Common myeloid progenitor, CD34-positive (primary cell): ENCODE measurements around the gene ATG4C.

ENCODE experiments used
- CTCF ChIA-PET: fragments of 350-600 bp; sonication (Branson Sonifier 250); formaldehyde crosslinking; loops from one replicate; lab custom pipeline; 2021; ENCODE audit warnings: antibody characterized with exemption; lab: Charles Lee
- POLR2A ChIA-PET: fragments of 350-600 bp; sonication (Branson Sonifier 250); formaldehyde crosslinking; loops from one replicate; lab custom pipeline; 2021; ENCODE audit warnings: antibody characterized with exemption; lab: Charles Lee
- DNase-seq, 3 donors: peaks; one replicate each; pipeline versions ENCODE4 v3.0.0 to v3.0.0-alpha.2; 2013
- H3K27ac ChIP-seq, 2 experiments: 1 replicate in 1 of 2; 2 replicates in 1 of 2; pipeline ENCODE4 v1.7.0; 2013; ENCODE audit warnings: inconsistent platforms in 2 of 2, low read length in 2 of 2, mild to moderate bottlenecking in 2 of 2, low read depth in 1 of 2, moderate library complexity in 1 of 2; ENCODE audit not compliant: severe bottlenecking in 2 of 2, insufficient read depth in 1 of 2, poor library complexity in 1 of 2
- H3K27me3 ChIP-seq, 5 experiments: replicated peaks in 2 of 5; 1 replicate in 3 of 5; 2 replicates in 2 of 5; pipeline versions ENCODE4 v1.6.1 to v1.7.0; 2013; ENCODE audit warnings: low read length in 4 of 5, mild to moderate bottlenecking in 2 of 5, moderate library complexity in 2 of 5, inconsistent platforms in 1 of 5; ENCODE audit not compliant: insufficient read depth in 5 of 5, control insufficient read depth in 4 of 5
- H3K36me3 ChIP-seq, 4 experiments: 1 replicate in 2 of 4; 2 replicates in 2 of 4; pipeline versions ENCODE4 v1.6.1 to v1.7.0; 2013; ENCODE audit warnings: low read length in 3 of 4, control low read depth in 1 of 4, mild to moderate bottlenecking in 1 of 4; ENCODE audit not compliant: control insufficient read depth in 4 of 4, insufficient read depth in 4 of 4
- H3K4me1 ChIP-seq, 4 experiments: 1 replicate in 3 of 4; 2 replicates in 1 of 4; pipeline versions ENCODE4 v1.6.1 to v1.7.1; 2013; ENCODE audit warnings: low read length in 3 of 4, mild to moderate bottlenecking in 3 of 4, control low read depth in 1 of 4, inconsistent platforms in 1 of 4, moderate library complexity in 1 of 4; ENCODE audit not compliant: control insufficient read depth in 4 of 4, insufficient read depth in 4 of 4; ENCODE audit errors: control extremely low read depth in 1 of 4
- H3K4me3 ChIP-seq, 7 experiments: 1 replicate in 4 of 7; 2 replicates in 3 of 7; pipeline versions ENCODE4 v1.5.1 to v1.7.0; 2013; ENCODE audit warnings: mild to moderate bottlenecking in 7 of 7, low read length in 6 of 7, moderate library complexity in 6 of 7, inconsistent platforms in 2 of 7, low read depth in 2 of 7, control low read depth in 1 of 7; ENCODE audit not compliant: insufficient read depth in 4 of 7, control insufficient read depth in 1 of 7; ENCODE audit errors: extremely low read depth in 1 of 7
- H3K9me3 ChIP-seq, 5 experiments: 1 replicate in 4 of 5; 2 replicates in 1 of 5; pipeline versions ENCODE4 v1.6.1 to v1.7.1; 2013; ENCODE audit warnings: low read length in 4 of 5, mild to moderate bottlenecking in 2 of 5, inconsistent platforms in 1 of 5, low read depth in 1 of 5, moderate library complexity in 1 of 5; ENCODE audit not compliant: control insufficient read depth in 4 of 5, insufficient read depth in 2 of 5; ENCODE audit errors: control extremely low read depth in 1 of 5
- WGBS: methylation state at CpG from one replicate; pipeline ENCODE4 v1.1.5; 2013; ENCODE audit not compliant: insufficient coverage; 5-methylcytosine and 5-hydroxymethylcytosine counted together

ATG4C gene

DNA sequence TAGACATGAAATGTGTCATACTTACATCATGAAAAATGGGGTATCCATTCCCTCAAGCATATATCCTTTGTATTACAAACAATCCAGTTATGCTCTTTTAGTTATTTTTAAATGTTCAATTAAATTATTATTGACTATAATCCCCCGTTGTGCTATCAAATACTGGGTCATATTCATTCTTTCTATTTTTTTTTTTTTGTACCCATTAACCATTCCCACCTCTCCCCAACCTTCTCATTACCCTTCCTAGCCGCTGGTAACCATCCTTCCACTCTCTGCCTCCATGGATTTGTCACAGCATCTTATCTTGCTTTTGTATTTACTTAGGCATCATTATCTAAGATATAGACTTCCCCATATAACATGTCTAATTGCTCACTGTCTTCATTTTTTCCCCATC, 15.8 kb downstream of the ATG4C start:
- 100% methylated on average over 1 of the region's 2 CpGs for WGBS
- peaks cover 20 to 48% (median 28%) of the 10 kb centered on the region in 4 experiments for H3K4me1 ChIP-seq
- H3K27ac ChIP-seq: no peak overlapping the region

DNA sequence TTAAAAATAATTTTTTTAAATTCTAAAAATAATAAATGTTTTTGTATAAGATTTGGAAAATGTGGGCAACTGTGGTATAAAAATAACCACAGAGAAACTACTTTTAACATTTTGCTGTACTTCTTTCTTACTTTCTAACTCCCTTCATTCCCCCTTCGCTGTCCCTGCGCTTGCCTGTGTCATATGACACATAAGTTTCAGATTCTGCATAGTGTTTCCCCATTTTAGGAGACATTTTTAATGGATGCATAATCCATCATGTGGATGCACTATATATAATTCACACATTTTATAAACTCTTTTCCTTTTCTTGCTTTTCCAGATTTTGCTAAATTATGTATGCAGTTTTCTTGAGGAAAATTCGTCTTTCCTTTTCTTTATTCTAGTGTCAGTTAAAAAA, 16.3 kb downstream of the ATG4C start:
- Histone ChIP-seq H3K9me3 (no peaks in the 10 kb centered on the region), H3K27ac (peak overlapping the region; percentile 7 to 54), H3K4me3 (peak overlapping the region in 4 of 7 experiments; percentile 2 to 48 (median 15)), H3K27me3 (no peaks in the 10 kb centered on the region), H3K4me1 (peaks cover 19 to 42% (median 27%) of the 10 kb centered on the region in 4 experiments), H3K36me3 (no peaks in the 10 kb centered on the region)
- POLR2A ChIA-PET: interaction anchor here (1.0 kb wide), 1 partner anchor 40 kb away, joined by 3 read pairs; no protein-coding TSS in a partner anchor
- CTCF ChIA-PET: interaction anchor here (0.8 to 0.9 kb wide), 2 partner anchors 12 to 43 kb away, joined by 3 read pairs; no protein-coding TSS in a partner anchor
- 59% methylated on average over 2 of the region's 3 CpGs for WGBS
- peak in 2 of 3 donors; percentile 45 to 58 for DNase-seq

More for the DNA sequence above, 15.8 kb downstream of the ATG4C start:
- POLR2A ChIA-PET: no interaction called here
- no peak for DNase-seq
- Histone ChIP-seq H3K36me3 (no peaks in the 10 kb centered on the region), H3K27me3 (no peaks in the 10 kb centered on the region), H3K4me3 (no peak overlapping the region), H3K9me3 (no peaks in the 10 kb centered on the region)
- CTCF ChIA-PET: no interaction called here

DNA sequence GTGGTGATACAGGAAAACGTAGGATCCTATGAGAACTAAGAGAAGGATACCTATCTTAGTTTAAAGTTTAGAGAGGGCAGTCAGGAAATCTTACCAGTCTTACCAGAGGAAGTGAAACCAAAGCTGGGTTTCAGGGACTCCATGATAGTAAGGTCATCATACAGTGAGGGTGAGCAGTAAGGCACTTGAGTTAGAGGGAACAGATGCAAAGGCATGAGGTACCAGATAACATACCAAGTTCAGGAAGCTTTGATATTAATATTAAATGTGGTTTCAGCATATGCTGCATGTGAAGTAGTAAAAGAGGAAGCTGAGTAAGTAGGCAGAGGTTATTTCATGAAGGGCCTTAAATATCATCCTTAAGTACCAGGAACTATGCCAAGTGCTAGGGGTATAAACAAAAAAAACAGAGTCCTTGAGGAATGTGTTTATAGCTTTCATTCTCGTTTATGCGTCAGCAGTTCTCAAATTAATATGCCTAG, 16.9 kb downstream of the ATG4C start:
- H3K9me3 ChIP-seq: no peaks in the 10 kb centered on the region
- H3K4me1 ChIP-seq: peaks cover 14 to 37% (median 22%) of the 10 kb centered on the region in 4 experiments
- peak overlapping the region; percentile 7 to 62 for H3K27ac ChIP-seq
- 3% methylated on average over 3 of the region's 3 CpGs for WGBS
- peaks cover 0 to 2% (median 1%) of the 10 kb centered on the region in 4 experiments for H3K36me3 ChIP-seq
- ChIA-PET CTCF (interaction anchor here (0.8 to 1.0 kb wide), 3 partner anchors 13 to 43 kb away, joined by 3 to 5 read pairs (median 3); no protein-coding TSS in a partner anchor), POLR2A (interaction anchor here (1.0 kb wide), 1 partner anchor 39 kb away, joined by 3 read pairs; no protein-coding TSS in a partner anchor)
- DNase-seq: peak; percentile 93 to 98 (median 95)
- H3K4me3 ChIP-seq: peak overlapping the region in 5 of 7 experiments; percentile 2 to 48 (median 6)
- H3K27me3 ChIP-seq: no peaks in the 10 kb centered on the region

DNA sequence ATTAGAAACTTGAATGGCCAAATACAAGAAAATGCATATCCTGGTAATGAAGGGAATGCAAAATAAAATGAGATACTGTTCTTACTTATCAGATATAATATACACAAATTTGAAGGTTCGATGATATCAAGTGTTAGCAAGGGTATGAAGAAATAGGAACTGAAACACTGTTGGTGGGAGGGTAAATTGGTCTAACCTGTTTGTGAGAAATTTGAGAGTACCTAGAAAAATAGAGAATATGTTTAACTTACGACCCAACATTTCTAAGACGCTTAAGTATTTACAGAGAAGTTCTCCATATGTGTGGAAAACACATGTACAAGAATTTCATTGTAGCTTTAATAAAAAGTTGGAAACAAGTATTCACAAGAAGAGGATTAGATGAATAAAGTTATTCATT, 25.9 kb downstream of the ATG4C start:
- peaks cover 0 to 5% (median 2%) of the 10 kb centered on the region in 5 experiments for H3K9me3 ChIP-seq
- no peak for DNase-seq
- H3K36me3 ChIP-seq: peaks cover 14 to 39% (median 22%) of the 10 kb centered on the region in 4 experiments
- no peak overlapping the region for H3K27ac ChIP-seq
- ChIA-PET CTCF (no interaction called here), POLR2A (no interaction called here)
- no CpG with 5 or more reads among the region's 3 CpGs for WGBS
- H3K27me3 ChIP-seq: no peaks in the 10 kb centered on the region
- no peak overlapping the region for H3K4me3 ChIP-seq
- H3K4me1 ChIP-seq: no peaks in the 10 kb centered on the region

DNA sequence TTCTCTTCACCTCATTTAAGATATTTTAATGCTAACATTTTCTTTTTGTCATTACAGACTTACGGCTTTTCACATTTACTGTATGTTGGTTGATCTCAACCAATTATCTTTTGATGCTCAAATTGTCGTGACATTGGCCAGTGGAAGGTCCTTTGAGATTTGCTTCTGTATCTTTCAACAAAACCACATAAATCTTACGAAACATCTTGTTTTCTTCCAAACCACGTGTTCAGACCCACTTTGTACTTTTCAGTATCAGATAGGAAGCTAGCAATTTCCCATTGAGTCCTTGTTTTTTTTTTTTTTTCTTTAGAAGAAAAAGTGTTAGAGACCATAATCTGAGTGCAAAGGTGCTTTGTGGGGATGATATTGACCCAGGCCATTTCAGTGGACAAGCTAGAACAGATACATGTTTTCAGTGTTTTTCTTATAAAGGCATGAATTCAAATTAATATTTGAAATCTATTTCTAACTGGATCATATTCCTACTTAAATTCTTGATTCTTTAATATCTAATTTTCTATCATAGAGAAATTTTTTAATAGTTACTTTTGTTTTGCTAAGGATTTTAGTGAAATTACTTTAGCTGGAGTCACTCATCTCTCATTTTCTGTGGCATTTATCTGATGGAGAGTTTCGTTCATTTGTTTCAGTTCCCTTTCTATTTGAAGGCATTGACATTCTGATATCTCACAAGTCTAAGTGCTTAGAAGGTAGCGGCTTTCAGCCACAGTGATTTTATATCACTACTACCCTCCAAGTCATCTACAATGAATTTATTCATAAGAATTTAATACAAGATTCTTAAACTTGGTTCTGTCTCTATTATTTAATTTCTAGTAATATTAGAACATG, 26.7 kb downstream of the ATG4C start:
- Histone ChIP-seq H3K4me3 (no peak overlapping the region), H3K27ac (no peak overlapping the region), H3K9me3 (peaks cover 0 to 5% (median 2%) of the 10 kb centered on the region in 5 experiments), H3K4me1 (no peaks in the 10 kb centered on the region), H3K36me3 (peaks cover 14 to 38% (median 22%) of the 10 kb centered on the region in 4 experiments), H3K27me3 (no peaks in the 10 kb centered on the region)
- POLR2A ChIA-PET: no interaction called here
- WGBS: 80% methylated on average over 2 of the region's 6 CpGs
- DNase-seq: no peak
- CTCF ChIA-PET: interaction anchor here (1.0 kb wide), 1 partner anchor 64 kb away, joined by 3 read pairs; no protein-coding TSS in a partner anchor

DNA sequence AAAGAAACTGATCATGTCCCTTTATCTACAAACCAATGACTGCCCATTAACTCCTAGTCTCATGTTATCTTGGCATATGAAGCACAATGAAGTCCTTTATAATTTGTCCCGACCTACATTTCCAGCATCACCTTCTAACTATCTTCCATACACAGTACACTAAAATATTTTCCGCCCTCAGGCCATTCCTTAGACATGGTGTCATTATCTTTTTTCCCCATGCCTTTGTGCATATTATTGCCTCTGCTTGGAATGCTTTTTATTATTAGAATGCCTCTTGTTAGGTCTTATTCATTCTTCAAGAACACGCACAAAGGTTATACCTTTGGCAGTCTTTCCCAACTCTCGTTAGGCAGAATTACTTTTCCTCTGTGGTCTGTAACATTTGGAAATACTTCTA, 39.6 kb downstream of the ATG4C start:
- 100% methylated on average over 1 of the region's 4 CpGs for WGBS
- peaks cover 0 to 16% (median 3%) of the 10 kb centered on the region in 4 experiments for H3K36me3 ChIP-seq
- no peak for DNase-seq
- no peaks in the 10 kb centered on the region for H3K27me3 ChIP-seq
- H3K9me3 ChIP-seq: no peaks in the 10 kb centered on the region
- H3K4me1 ChIP-seq: no peaks in the 10 kb centered on the region
- ChIA-PET POLR2A (no interaction called here), CTCF (no interaction called here)
- H3K27ac ChIP-seq: no peak overlapping the region
- H3K4me3 ChIP-seq: no peak overlapping the region

DNA sequence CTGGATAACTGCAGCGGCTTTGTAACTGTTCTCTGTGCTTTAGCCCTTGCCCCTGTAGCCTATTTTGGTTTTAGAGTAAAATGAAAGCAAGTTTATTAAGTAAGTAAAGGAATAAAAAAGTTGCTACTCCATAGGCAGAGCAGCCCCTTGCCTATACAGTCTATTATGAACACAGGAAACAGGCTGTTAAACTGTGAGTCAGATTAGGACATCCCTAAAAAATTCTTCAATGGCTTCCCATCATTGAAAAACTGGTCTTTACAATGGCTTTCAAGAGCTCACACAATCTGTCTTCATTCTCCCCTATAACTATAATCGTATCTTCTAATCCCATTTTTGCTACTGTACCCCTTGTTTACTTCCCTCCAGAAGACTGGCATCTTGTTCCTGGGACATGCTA, 43.0 kb downstream of the ATG4C start:
- WGBS: 100% methylated on average over 1 of the region's 2 CpGs
- CTCF ChIA-PET: no interaction called here
- no peak overlapping the region for H3K4me3 ChIP-seq

More for the DNA sequence above, 43.0 kb downstream of the ATG4C start:
- peak in 2 of 3 donors; percentile 9 to 17 for DNase-seq
- no peaks in the 10 kb centered on the region for H3K4me1 ChIP-seq
- no peak overlapping the region for H3K27ac ChIP-seq
- POLR2A ChIA-PET: no interaction called here
- H3K27me3 ChIP-seq: no peaks in the 10 kb centered on the region
- H3K9me3 ChIP-seq: no peaks in the 10 kb centered on the region
- peaks cover 2 to 9% (median 3%) of the 10 kb centered on the region in 4 experiments for H3K36me3 ChIP-seq
